NCI-H510A treated with DMSO at 0.1 percent for 48 hours (cell line): ENCODE data around the gene MCAT.
"Not testable (repeated sequence)": the region's sequence is repeated elsewhere in the genome, so short reads cannot be mapped to it uniquely, and the experiment has no call there.

Experiments
- DNase-seq: peaks from one replicate; lab custom pipeline; 2025; lab: John Stamatoyannopoulos, UW

MCAT gene

GRCh38 chr22:43154887-43155536, 11.8 kb upstream of the MCAT start:
- no peak for DNase-seq

GRCh38 chr22:43153899-43154298, 10.7 kb upstream of the MCAT start:
- no peak for DNase-seq

GRCh38 chr22:43152357-43153071, 9.3 kb upstream of the MCAT start:
- DNase-seq: peak; percentile 25

GRCh38 chr22:43152003-43152356, 8.8 kb upstream of the MCAT start:
- DNase-seq: no peak

- peak; percentile 2 for DNase-seq
These were observed 8.2 kb upstream of the MCAT start, which contains the start of gene TSPO for GRCh38 chr22:43151251-43152002. Gene TSPO, plus strand, starts transcription at chr22:43151559. Its CDS starts 7,680 bp downstream, at chr22:43159239.

GRCh38 chr22:43150731-43151206, 7.6 kb upstream of the MCAT start:
- no peak for DNase-seq

- DNase-seq: no peak
These were observed 5.4 kb upstream of the MCAT start for GRCh38 chr22:43148581-43148980.

GRCh38 chr22:43147821-43148220, 4.6 kb upstream of the MCAT start:
- no peak for DNase-seq

- DNase-seq: not testable (repeated sequence)
These were observed 3.1 kb upstream of the MCAT start for GRCh38 chr22:43146332-43146731.

- DNase-seq: not testable (repeated sequence)
These were observed 2.2 kb upstream of the MCAT start for GRCh38 chr22:43145371-43145770.

- no peak for DNase-seq
These were observed 1.8 kb upstream of the MCAT start for GRCh38 chr22:43144949-43145348.

GRCh38 chr22:43136801-43137200, 6.4 kb downstream of the MCAT start:
- DNase-seq: no peak

GRCh38 chr22:43136255-43136654, 6.9 kb downstream of the MCAT start:
- DNase-seq: no peak

GRCh38 chr22:43135565-43135964, 7.6 kb downstream of the MCAT start:
- no peak for DNase-seq

- DNase-seq: no peak
These were observed 8.6 kb downstream of the MCAT start for GRCh38 chr22:43134553-43134952.

- DNase-seq: no peak
These were observed 9.8 kb downstream of the MCAT start for GRCh38 chr22:43133401-43133800.

- DNase-seq: no peak
These were observed 11.3 kb downstream of the MCAT start for GRCh38 chr22:43131773-43132501.

GRCh38 chr22:43129426-43130425, 13.5 kb downstream of the MCAT start:
- peak; percentile 80 for DNase-seq

GRCh38 chr22:43128928-43129424, 14.2 kb downstream of the MCAT start:
- peak; percentile 82 for DNase-seq

GRCh38 chr22:43128116-43128515, 15.1 kb downstream of the MCAT start:
- DNase-seq: no peak
